ENCODE data around the gene BCL11A.
"Not testable (repeated sequence)": the region's sequence is repeated elsewhere in the genome, so short reads cannot be mapped to it uniquely, and the experiment has no call there.

BCL11A gene

DNA sequence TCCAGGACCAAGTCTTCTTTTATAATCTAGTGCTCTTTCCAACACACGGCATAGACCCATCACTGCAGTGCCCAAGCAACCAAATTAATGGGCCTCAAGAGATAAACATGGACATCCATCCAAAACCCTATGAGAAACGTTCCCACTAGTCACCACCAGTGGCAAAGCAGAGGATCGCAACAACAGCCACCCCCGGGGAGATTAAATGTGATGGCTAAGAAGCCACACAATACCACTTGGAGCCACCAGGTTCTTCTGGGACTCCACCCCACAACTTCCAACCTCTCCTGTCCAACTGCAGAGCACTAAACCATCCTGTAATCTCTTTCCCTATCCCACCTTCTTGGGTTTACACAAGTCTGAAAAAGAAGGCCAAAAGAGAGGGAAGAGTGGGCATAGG, 123.8 kb downstream of the BCL11A start:
- Mint-ChIP-seq H3K27ac (no peak overlapping the region), H3K4me3 (no peak overlapping the region), H3K9me3 (no peaks in the 10 kb centered on the region), H3K4me1 (peaks cover 23% of the 10 kb centered on the region), H3K36me3 (no peaks in the 10 kb centered on the region), H3K27me3 (no peaks in the 10 kb centered on the region)
- no peak for ATAC-seq

DNA sequence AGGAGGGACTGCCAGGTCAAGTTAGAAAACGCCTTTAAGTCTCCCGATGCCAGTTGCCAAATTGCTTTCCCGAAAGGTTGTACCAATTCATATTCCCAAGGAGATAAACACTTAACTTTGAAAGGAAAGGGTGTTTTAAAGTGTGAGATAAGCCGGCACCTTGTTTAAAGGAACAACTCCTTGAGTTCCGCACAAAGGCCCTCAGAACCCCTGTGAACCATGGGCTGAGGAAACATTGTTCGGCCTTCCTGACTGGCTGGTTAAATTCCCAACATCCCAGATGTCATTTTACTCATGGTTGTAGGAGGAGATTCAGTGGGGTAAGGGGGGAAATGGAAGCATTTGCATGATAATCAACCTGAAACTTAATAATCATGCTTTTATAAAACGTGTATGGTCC, 126.6 kb downstream of the BCL11A start:
- no peak for ATAC-seq
- Mint-ChIP-seq H3K27ac (no peak overlapping the region), H3K36me3 (no peaks in the 10 kb centered on the region), H3K4me3 (no peak overlapping the region), H3K27me3 (no peaks in the 10 kb centered on the region), H3K4me1 (peaks cover 4% of the 10 kb centered on the region), H3K9me3 (no peaks in the 10 kb centered on the region)

DNA sequence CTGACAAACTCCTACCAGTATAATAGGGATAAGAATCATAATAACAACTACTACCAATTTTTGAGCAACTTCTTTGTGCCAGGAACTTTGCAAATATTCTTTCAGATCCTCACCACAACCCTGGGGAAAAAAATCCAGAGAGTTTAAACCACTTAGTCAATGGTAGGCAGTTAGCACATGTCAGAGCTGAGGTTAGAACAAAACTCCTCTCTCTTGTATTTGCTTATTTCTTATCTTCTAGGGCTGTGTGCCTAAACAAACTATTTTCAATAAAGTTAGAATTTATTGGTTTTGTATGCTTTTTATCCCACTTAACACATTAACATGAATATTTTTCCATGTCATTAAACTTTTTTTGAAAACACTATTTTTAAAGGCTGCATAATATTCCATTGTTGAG, 127.1 kb downstream of the BCL11A start:
- no peaks in the 10 kb centered on the region for H3K36me3 Mint-ChIP-seq
- no peaks in the 10 kb centered on the region for H3K27me3 Mint-ChIP-seq

DNA sequence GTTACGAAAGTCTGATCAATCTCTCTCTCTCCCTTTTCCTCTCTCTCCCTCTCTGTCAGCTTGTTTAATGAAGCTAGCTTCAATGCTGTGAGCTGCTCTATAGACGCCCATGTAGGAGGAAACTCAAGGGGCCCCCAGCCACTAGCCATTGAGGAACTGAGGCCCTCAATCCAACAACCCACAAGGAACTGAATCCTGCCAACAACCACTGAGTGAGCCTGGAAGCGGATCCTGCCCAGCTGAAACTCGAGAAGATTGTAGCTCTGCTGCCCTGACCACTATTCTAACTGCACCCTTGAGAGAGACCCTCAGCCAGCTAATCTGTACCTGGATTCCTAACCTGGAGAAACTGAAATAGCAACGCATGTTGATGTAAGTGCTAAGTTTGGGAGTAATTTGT, 129.2 kb downstream of the BCL11A start:
- ATAC-seq = no peak
- no peaks in the 10 kb centered on the region for H3K27me3 Mint-ChIP-seq
- H3K4me3 Mint-ChIP-seq = no peak overlapping the region
- H3K36me3 Mint-ChIP-seq = no peaks in the 10 kb centered on the region
- no peaks in the 10 kb centered on the region for H3K9me3 Mint-ChIP-seq
- H3K4me1 Mint-ChIP-seq = peaks cover 4% of the 10 kb centered on the region
- peak overlapping the region; percentile 23 for H3K27ac Mint-ChIP-seq

More for the DNA sequence above, 127.1 kb downstream of the BCL11A start:
- no peak overlapping the region for H3K27ac Mint-ChIP-seq
- H3K4me1 Mint-ChIP-seq = peaks cover 4% of the 10 kb centered on the region
- H3K9me3 Mint-ChIP-seq = no peaks in the 10 kb centered on the region
- no peak for ATAC-seq
- H3K4me3 Mint-ChIP-seq = no peak overlapping the region

DNA sequence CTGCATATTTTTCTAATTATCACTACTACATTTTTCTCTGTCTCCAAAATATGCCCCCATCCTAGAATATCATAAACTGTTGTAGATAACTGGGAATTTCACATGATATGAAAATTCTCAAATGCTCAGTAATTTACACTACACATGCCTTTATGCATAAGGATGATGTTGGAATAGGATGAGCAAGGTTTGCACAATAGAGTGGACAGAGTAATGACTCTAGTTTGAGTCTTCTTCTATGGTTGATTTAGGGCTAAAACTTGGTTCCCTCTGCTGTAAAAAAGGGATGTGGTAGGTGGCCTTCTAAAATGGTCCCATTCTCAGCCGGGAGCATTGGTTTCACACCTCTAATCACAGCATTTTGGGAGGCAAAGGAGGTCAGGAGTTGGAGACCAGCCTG, 129.9 kb downstream of the BCL11A start:
- no peak for ATAC-seq
- Mint-ChIP-seq H3K9me3 (no peaks in the 10 kb centered on the region), H3K36me3 (no peaks in the 10 kb centered on the region), H3K27ac (no peak overlapping the region), H3K4me1 (peaks cover 3% of the 10 kb centered on the region), H3K4me3 (no peak overlapping the region), H3K27me3 (no peaks in the 10 kb centered on the region)

DNA sequence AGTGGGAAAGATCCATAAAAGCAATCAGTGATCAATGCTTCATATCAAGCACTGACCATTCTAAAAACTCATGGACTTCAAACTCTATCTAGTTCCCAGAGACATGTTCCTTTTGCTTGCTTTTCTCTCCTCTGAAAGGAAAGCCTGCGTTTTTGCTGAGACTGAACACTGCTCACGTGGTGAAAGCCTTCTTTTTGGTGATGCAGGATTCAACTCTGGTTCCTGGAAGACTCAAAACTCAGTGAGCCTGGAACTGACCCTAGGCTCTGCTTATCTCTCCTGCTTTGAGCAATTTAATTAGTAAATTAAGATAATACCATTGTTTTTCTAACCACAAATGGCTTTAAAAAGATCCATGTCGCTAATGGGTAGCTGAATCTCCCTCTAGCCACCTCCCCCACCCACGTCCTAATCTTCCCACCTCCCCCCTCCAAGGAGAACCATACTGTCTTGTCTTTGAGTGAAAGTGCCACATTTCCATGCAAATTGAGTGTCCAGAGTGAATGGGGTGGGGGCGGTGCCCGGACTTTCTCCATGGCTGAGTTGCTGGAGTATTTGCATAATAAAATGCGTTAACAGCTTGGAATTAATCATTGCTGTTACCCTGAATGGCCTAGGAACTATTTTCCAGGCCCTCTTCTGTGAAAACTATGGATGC, 130.5 kb downstream of the BCL11A start:
- Mint-ChIP-seq H3K4me3 (no peak overlapping the region), H3K27me3 (no peaks in the 10 kb centered on the region), H3K4me1 (no peaks in the 10 kb centered on the region), H3K9me3 (no peaks in the 10 kb centered on the region), H3K27ac (no peak overlapping the region), H3K36me3 (no peaks in the 10 kb centered on the region)
- ATAC-seq = no peak

DNA sequence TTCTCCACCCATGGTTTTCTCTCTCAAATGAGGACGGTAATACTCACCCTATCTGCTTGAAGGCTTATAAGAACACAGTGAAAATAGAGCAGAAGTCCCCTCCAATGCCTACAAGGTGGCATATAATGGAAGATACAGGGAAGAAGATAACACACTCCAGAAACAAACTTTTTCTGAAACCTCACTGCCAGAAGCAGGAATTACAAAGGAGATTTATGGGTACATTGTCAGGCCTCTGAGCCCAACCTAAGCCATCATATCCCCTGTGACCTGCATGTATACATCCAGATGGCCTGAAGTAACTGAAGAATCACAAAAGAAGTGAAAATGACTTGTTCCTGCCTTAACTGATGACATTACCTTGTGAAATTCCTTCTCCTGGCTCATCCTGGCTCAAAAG, 136.2 kb downstream of the BCL11A start:
- not testable (repeated sequence) for H3K9me3 Mint-ChIP-seq, ATAC-seq, H3K36me3 Mint-ChIP-seq, H3K27me3 Mint-ChIP-seq, H3K4me3 Mint-ChIP-seq
- peaks cover 45% of the 10 kb centered on the region for H3K4me1 Mint-ChIP-seq
- peak overlapping the region; percentile 60 for H3K27ac Mint-ChIP-seq

DNA sequence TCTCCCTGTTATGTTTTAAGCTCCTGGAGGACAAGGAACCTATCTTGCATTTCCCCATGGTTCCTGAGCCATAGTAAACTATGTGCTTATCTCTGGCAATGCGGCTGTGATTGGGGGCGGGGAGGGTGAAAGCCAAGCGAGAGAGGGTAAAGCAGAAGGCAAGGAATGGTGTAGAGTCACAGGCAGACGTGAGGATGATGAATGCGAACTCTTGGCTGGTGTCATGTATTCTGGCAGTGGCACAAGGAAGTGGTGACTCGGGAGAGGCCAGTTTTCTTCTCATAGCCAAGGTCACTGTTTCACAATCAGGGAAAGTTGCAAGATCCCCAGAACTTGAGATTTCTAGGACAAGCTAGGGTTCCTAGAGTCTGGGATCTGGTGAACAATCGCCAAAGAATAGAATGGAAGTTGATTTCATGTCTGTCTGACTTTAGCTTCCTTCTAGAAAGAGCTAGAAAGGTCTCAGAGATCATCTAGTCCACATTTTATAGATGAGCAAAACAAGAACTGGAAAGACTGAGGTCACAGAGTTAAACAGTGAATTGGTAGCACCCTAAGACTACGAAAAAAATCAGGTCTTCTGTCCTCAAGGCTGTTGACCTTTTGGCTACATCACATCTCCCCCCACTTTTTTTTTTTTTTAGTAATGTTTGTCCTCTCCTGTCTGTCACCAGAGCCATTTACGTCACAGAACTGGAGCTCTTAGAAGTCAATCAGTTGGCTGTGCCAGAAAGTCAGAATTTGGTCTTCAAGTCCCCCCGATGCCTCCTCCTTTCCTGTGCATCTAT, 137.0 kb downstream of the BCL11A start:
- H3K36me3 Mint-ChIP-seq = no peaks in the 10 kb centered on the region
- peaks cover 53% of the 10 kb centered on the region for H3K4me1 Mint-ChIP-seq
- ATAC-seq = no peak
- H3K27me3 Mint-ChIP-seq = no peaks in the 10 kb centered on the region
- peak overlapping the region; percentile 60 for H3K27ac Mint-ChIP-seq
- peaks cover 3% of the 10 kb centered on the region for H3K9me3 Mint-ChIP-seq
- H3K4me3 Mint-ChIP-seq = no peak overlapping the region

DNA sequence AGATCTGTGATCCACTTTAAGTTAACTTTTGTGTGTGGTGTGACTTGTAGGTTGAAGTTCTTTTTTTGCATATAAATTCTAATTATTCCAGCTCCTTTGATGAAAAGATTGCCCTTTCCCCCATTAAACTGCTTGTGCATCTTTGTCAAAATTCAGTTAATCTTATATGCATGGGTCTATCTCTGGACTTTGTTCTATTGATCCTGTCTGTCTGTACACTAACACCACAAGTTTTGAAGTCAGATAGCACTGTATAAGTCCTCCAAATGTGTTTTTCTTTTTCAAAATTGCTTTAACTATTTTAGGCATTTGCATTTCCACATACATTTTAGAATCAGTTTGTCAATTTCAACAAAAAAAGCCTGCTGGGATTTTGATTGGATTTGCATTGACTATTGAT, 137.6 kb downstream of the BCL11A start:
- Mint-ChIP-seq H3K4me3 (no peak overlapping the region), H3K4me1 (peaks cover 55% of the 10 kb centered on the region), H3K27ac (peak overlapping the region; percentile 13), H3K27me3 (no peaks in the 10 kb centered on the region), H3K36me3 (no peaks in the 10 kb centered on the region), H3K9me3 (peaks cover 3% of the 10 kb centered on the region)
- ATAC-seq = no peak

DNA sequence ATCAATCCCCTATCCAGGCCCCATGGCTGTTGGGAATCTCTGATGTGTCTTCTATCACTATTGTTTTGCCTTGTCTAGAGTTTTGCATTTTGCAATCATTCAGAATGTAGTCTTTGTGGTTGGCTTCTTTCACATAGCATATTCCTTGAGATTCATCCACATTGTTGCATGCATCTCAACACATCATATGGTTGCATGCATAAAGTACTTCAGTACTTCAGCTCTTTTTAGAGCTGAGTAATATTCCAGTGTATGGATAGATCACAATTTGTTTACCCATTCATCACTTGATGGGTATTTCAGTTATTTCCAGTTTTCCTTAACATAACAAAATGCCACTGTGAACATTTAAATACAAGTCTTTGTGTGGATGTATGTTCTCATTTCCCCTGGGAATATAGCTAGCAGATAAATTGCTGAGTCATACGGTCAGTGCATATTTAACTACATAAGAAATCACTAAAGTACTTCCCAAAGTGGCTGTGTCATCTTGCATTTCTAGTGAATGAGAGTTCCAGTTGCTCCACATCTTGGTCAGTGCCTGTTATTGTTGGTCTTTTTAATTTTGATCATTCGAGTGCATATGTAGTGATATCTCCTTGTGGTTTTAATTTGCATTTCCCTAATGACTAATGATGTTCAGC, 138.8 kb downstream of the BCL11A start:
- Mint-ChIP-seq H3K4me1 (peaks cover 61% of the 10 kb centered on the region), H3K27ac (peak overlapping the region; percentile 50), H3K27me3 (no peaks in the 10 kb centered on the region), H3K4me3 (no peak overlapping the region), H3K36me3 (no peaks in the 10 kb centered on the region), H3K9me3 (peaks cover 3% of the 10 kb centered on the region)
- no peak for ATAC-seq

DNA sequence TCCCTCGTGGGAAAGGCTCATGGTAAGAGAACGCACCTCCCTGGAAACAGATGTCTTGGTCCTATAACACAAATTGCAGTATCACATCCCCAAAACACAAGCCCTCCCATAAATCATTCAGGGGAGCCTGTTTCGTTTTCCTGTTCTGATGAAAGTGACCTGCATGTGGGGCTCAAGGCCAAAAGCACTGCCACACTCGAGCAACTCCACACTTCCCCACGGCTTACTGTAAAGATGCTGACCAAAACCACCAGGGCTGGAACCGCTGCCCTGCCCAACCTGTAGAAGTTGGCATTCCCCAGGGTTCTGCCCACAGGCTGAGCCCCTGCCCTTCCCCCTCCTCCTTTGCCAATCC, 139.7 kb downstream of the BCL11A start:
- peak; percentile 90 for ATAC-seq
- no peak overlapping the region for H3K4me3 Mint-ChIP-seq
- no peaks in the 10 kb centered on the region for H3K36me3 Mint-ChIP-seq
- H3K27ac Mint-ChIP-seq = peak overlapping the region; percentile 50
- no peaks in the 10 kb centered on the region for H3K27me3 Mint-ChIP-seq
- H3K9me3 Mint-ChIP-seq = peaks cover 3% of the 10 kb centered on the region
- peaks cover 61% of the 10 kb centered on the region for H3K4me1 Mint-ChIP-seq

DNA sequence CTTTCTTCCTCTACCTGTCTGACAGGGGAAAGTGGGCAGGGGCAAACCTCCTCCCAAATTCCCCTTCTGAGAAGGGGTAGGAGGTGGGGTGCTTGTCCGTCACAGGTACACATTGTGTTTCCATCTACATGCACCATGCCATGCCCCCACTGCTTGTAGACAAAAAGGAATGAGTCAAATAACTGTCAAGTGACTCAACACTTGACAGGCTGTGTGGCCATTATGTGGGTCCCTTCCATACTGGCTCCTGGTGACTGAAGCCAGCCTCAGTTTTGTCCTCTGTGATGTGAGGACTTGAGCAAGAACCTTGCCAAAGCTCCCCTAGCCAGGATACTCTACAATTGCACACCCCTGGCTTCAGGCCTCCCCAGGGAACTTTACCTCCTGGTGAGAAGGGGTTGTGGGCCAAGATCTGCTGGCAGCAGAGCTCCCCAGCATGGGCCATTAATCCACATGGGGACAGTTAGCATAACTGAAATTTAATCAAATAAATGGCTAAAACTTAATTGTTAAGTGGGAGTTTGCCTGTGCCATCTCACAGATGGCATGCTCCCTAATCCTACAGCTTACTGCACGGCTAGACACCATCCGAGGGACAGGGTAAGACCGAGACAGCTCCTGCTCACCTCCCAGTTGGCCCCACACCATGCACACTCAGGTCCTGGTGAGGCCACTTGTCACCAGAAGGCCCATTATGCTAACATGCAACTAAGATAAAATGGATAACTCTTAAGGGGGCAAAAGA, 140.2 kb downstream of the BCL11A start:
- Mint-ChIP-seq H3K4me1 (peaks cover 61% of the 10 kb centered on the region), H3K36me3 (no peaks in the 10 kb centered on the region), H3K9me3 (peaks cover 3% of the 10 kb centered on the region), H3K27ac (peak overlapping the region; percentile 50), H3K4me3 (no peak overlapping the region), H3K27me3 (no peaks in the 10 kb centered on the region)
- peak; percentile 34 for ATAC-seq

DNA sequence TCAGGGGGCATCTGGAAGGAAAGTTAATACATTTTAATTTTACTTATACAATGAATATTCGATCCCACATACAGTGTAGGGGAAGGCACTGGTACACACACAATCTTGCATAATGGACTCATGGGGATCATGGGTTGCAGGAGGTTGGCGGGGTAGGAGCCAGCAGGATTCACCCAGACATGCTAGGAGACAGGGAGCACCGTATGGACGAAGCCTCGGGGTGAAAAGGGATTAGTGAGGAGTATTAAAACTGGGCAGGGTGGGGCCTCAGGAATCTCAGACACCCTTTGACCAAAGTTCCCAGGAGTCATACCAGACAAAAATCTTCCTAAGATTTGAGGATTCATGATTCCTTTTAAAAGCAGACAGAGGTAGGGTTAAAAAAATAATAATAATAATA, 140.8 kb downstream of the BCL11A start:
- Mint-ChIP-seq H3K4me3 (no peak overlapping the region), H3K27me3 (no peaks in the 10 kb centered on the region), H3K36me3 (no peaks in the 10 kb centered on the region), H3K27ac (peak overlapping the region; percentile 50), H3K9me3 (peaks cover 3% of the 10 kb centered on the region), H3K4me1 (peaks cover 63% of the 10 kb centered on the region)
- no peak for ATAC-seq

DNA sequence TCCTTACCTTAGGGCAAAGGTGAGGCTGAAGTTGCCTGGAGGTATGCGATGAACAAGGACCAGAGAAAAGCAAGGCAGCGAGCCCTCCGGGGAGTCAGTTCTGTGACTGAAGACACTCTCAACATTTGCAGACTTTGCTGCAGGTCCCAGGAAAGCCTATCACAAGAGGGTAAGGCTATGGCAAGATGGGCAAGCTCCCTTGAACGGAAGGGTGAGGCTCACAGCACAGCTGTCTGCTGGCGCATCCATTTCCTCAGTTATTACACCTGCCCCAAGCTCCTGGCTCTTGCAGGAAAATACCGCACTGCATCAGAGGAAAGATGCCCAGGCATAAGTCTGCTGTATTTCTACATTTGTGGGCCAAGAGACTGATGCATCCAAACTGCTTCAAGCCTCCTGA, 141.4 kb downstream of the BCL11A start:
- no peak for ATAC-seq
- Mint-ChIP-seq H3K27me3 (no peaks in the 10 kb centered on the region), H3K27ac (peak overlapping the region; percentile 50), H3K36me3 (no peaks in the 10 kb centered on the region), H3K4me3 (no peak overlapping the region), H3K9me3 (peaks cover 3% of the 10 kb centered on the region), H3K4me1 (peaks cover 67% of the 10 kb centered on the region)

DNA sequence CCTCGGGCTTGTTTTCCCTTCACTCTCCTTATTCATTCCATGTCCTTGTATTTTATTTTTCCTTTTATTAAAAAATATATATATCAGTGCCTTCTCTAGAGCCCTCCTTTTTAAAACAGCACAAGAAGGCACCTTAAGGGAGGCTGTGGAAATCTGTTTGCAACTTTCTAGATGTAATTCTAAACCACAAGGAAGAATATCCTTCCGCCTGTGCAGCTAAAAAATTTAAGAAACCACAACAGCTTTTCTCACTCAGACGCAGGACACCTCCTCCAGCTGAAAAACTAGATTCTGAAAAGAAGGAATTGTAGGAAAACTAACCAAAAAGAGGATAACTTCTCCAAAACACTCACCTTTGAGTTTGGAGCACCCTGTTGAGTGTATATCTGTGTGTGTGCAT, 142.2 kb downstream of the BCL11A start:
- Mint-ChIP-seq H3K27me3 (no peaks in the 10 kb centered on the region), H3K4me3 (no peak overlapping the region), H3K27ac (peak overlapping the region; percentile 50), H3K4me1 (peaks cover 67% of the 10 kb centered on the region), H3K36me3 (no peaks in the 10 kb centered on the region), H3K9me3 (peaks cover 3% of the 10 kb centered on the region)
- ATAC-seq = no peak

Data from stimulated activated memory B cell treated with anti-CD40 and anti-IgM and Interleukin-4, amounts not matched to agents 10 μg/mL and 1 μg/mL and 100 μg/mL, for 72 hours (primary cell).